ENCODE data around the gene RAB38. TPM values are rescaled to one million over a fixed set of nuclear protein-coding genes. Genes with fewer than 3 reads are reported as not detected.

RAB38 gene
- total RNA-seq, 1 experiment from 2014 or later = 13.3 TPM

DNA sequence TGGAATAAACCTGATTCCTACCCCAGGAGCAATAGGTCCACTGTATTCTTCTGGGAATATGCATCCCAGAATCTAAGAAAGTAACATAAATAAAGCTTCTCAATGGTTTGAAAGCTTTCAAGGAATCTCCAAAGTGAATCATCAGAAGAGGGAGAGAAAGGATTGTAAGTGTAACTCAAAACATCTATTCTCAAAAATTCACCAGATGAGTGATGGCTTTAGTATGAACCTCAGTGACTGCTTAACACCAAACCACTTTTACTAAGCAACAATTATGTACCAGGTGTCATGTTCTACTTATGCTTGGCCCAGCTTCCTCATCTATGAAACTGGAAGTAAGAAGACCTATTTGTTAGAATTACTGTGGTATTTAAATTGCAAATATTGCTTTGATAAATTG is 7.4 kb downstream of the RAB38 start (continued):
- TF ChIP-seq, protein P1, sequence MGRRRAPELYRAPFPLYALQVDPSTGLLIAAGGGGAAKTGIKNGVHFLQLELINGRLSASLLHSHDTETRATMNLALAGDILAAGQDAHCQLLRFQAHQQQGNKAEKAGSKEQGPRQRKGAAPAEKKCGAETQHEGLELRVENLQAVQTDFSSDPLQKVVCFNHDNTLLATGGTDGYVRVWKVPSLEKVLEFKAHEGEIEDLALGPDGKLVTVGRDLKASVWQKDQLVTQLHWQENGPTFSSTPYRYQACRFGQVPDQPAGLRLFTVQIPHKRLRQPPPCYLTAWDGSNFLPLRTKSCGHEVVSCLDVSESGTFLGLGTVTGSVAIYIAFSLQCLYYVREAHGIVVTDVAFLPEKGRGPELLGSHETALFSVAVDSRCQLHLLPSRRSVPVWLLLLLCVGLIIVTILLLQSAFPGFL (CRISPR knock-in tag; IDR thresholded peaks at IDR 0.05; ENCODE audit: borderline replicate concordance) = no peak
- no peak for TF ChIP-seq ATF1 (CRISPR knock-in tag; IDR thresholded peaks at IDR 0.05)
- no peak for TF ChIP-seq TP53 (CRISPR knock-in tag; IDR thresholded peaks at IDR 0.05)
- TF ChIP-seq USF1 (CRISPR knock-in tag; IDR thresholded peaks at IDR 0.05) = no peak
- no peak for TF ChIP-seq SP1 (CRISPR knock-in tag; conservative IDR thresholded peaks at IDR 0.05)
- TF ChIP-seq IRF2 (CRISPR knock-in tag; IDR thresholded peaks at IDR 0.05; ENCODE audit: borderline replicate concordance, low read depth) = no peak
- TF ChIP-seq, protein P2, sequence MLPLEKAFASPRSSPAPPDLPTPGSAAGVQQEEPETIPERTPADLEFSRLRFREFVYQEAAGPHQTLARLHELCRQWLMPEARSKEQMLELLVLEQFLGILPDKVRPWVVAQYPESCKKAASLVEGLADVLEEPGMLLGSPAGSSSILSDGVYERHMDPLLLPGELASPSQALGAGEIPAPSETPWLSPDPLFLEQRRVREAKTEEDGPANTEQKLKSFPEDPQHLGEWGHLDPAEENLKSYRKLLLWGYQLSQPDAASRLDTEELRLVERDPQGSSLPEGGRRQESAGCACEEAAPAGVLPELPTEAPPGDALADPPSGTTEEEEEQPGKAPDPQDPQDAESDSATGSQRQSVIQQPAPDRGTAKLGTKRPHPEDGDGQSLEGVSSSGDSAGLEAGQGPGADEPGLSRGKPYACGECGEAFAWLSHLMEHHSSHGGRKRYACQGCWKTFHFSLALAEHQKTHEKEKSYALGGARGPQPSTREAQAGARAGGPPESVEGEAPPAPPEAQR (CRISPR knock-in tag; IDR thresholded peaks at IDR 0.05) = no peak
- TF ChIP-seq RORB (CRISPR knock-in tag; IDR thresholded peaks at IDR 0.05) = no peak

DNA sequence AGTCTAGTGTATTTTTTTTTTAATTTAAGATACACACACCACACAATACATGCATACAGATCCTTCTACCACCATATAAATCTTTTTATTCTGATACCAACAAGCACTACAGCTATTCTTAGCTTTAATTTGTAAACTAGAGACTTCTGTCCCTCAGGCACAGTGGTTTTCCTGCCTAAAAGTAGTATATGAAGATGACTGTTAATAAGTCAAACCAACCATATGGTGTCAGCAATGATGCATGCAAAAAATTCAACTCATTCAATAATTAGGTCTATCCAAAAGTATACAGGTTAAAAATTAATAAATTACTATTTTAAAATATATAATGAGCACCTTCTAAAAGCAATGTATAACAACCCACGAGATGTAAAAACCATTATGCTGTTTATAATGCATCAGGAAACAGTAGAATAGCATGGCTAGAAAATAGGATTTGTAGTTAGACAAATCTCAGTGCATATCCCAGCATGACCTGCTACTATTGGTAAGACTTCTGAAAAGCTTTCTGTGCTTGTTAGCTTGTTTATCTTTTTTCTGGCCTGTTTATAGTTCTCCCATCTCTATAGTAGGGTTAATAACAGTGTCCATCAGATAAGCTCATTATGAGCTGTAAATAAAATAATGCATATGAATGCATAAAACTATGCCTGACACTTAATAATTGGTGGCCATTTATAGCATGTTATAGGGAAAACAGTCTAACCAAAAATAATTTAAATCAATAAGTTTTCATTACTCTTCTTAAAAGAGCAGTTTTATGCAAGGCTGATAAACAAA is 10.2 kb downstream of the RAB38 start:
- DNase-seq (ENCODE audit: low spot score) (no peak), ATAC-seq (no peak)
- H3K9me3 Mint-ChIP-seq = peaks cover 6% of the 10 kb centered on the region
- H3K4me1 Mint-ChIP-seq = no peaks in the 10 kb centered on the region; the same call in 1 of the 2 replicates
- H3K36me3 Mint-ChIP-seq = peaks cover 13% of the 10 kb centered on the region
- no peak overlapping the region for H3K27ac Mint-ChIP-seq
- CTCF ChIA-PET = no interaction called here
- TF ChIP-seq E2F4 (CRISPR knock-in tag; IDR thresholded peaks at IDR 0.05; ENCODE audit: borderline replicate concordance, low read depth) (no peak), IRF2 (CRISPR knock-in tag; IDR thresholded peaks at IDR 0.05; ENCODE audit: borderline replicate concordance, low read depth) (no peak), GTF2I (CRISPR knock-in tag; conservative IDR thresholded peaks at IDR 0.05) (no peak), TCF7 (CRISPR knock-in tag; IDR thresholded peaks at IDR 0.05; ENCODE audit: low read depth) (no peak), HMGXB4 (CRISPR knock-in tag; IDR thresholded peaks at IDR 0.05) (no peak), GRHL2 (CRISPR knock-in tag; IDR thresholded peaks at IDR 0.05; ENCODE audit: insufficient replicate concordance, severe bottlenecking) (no peak), PRDM15 (CRISPR knock-in tag; IDR thresholded peaks at IDR 0.05) (no peak), ZNF423 (CRISPR knock-in tag; IDR thresholded peaks at IDR 0.05) (no peak)
- TF ChIP-seq, protein P3, sequence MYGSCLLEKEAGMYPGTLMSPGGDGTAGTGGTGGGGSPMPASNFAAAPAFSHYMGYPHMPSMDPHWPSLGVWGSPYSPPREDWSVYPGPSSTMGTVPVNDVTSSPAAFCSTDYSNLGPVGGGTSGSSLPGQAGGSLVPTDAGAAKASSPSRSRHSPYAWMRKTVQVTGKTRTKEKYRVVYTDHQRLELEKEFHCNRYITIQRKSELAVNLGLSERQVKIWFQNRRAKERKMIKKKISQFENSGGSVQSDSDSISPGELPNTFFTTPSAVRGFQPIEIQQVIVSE (CRISPR knock-in tag; IDR thresholded peaks at IDR 0.05; ENCODE audit: borderline replicate concordance) = no peak
- TF ChIP-seq, protein P4, sequence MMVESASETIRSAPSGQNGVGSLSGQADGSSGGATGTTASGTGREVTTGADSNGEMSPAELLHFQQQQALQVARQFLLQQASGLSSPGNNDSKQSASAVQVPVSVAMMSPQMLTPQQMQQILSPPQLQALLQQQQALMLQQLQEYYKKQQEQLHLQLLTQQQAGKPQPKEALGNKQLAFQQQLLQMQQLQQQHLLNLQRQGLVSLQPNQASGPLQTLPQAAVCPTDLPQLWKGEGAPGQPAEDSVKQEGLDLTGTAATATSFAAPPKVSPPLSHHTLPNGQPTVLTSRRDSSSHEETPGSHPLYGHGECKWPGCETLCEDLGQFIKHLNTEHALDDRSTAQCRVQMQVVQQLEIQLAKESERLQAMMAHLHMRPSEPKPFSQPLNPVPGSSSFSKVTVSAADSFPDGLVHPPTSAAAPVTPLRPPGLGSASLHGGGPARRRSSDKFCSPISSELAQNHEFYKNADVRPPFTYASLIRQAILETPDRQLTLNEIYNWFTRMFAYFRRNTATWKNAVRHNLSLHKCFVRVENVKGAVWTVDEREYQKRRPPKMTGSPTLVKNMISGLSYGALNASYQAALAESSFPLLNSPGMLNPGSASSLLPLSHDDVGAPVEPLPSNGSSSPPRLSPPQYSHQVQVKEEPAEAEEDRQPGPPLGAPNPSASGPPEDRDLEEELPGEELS (CRISPR knock-in tag; IDR thresholded peaks at IDR 0.05) = no peak
- H3K4me3 Mint-ChIP-seq = no peak overlapping the region
- POLR2A ChIA-PET = no interaction called here
- no peaks in the 10 kb centered on the region for H3K27me3 Mint-ChIP-seq (ENCODE audit: low read depth)

All from WTC11 (cell line).